ENCODE measurements around the gene C11orf91.

GRCh38 chr11:33709466-33709865 lies 8.8 kb upstream of the C11orf91 start:
- no peak for TF ChIP-seq POLR2A (IDR thresholded peaks at IDR 0.05)
- TF ChIP-seq EP300 (IDR thresholded peaks at IDR 0.05), result no peak
- TF ChIP-seq, protein P1, sequence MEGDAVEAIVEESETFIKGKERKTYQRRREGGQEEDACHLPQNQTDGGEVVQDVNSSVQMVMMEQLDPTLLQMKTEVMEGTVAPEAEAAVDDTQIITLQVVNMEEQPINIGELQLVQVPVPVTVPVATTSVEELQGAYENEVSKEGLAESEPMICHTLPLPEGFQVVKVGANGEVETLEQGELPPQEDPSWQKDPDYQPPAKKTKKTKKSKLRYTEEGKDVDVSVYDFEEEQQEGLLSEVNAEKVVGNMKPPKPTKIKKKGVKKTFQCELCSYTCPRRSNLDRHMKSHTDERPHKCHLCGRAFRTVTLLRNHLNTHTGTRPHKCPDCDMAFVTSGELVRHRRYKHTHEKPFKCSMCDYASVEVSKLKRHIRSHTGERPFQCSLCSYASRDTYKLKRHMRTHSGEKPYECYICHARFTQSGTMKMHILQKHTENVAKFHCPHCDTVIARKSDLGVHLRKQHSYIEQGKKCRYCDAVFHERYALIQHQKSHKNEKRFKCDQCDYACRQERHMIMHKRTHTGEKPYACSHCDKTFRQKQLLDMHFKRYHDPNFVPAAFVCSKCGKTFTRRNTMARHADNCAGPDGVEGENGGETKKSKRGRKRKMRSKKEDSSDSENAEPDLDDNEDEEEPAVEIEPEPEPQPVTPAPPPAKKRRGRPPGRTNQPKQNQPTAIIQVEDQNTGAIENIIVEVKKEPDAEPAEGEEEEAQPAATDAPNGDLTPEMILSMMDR (IDR thresholded peaks at IDR 0.05), result no peak
